GM12873 (cell line): ENCODE measurements around the gene KAZN.

ENCODE experiments used
- TF ChIP-seq, protein P1 (sequence below): IDR thresholded peaks from 2 replicates; pipeline ENCODE4 v1.5.1; 2012; ENCODE audit warnings: low read depth, mild to moderate bottlenecking, moderate library complexity, low read length, control low read depth; ENCODE audit not compliant: insufficient read depth; ENCODE audit errors: missing control alignments

The KAZN gene

DNA sequence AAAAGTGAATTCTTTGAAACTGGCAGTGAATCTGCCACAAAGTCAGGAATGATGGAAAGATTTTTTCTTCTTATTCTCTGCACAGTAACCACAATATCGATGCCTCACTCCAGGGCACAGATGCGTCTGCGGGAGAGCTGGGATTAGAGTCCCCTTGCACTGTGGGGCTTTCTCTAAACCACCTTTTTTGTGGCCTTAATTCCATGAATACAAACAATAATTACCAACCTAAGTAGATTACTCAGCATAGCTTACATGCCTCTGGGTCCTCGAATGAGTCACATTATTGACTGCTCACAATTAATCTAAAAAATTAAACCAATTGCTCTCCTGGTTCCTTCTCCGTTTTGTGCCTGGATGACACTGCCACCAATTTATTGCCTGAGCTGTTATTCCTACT is 125.8 kb downstream of the KAZN start:
- TF ChIP-seq, protein P1, sequence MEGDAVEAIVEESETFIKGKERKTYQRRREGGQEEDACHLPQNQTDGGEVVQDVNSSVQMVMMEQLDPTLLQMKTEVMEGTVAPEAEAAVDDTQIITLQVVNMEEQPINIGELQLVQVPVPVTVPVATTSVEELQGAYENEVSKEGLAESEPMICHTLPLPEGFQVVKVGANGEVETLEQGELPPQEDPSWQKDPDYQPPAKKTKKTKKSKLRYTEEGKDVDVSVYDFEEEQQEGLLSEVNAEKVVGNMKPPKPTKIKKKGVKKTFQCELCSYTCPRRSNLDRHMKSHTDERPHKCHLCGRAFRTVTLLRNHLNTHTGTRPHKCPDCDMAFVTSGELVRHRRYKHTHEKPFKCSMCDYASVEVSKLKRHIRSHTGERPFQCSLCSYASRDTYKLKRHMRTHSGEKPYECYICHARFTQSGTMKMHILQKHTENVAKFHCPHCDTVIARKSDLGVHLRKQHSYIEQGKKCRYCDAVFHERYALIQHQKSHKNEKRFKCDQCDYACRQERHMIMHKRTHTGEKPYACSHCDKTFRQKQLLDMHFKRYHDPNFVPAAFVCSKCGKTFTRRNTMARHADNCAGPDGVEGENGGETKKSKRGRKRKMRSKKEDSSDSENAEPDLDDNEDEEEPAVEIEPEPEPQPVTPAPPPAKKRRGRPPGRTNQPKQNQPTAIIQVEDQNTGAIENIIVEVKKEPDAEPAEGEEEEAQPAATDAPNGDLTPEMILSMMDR: no peak

DNA sequence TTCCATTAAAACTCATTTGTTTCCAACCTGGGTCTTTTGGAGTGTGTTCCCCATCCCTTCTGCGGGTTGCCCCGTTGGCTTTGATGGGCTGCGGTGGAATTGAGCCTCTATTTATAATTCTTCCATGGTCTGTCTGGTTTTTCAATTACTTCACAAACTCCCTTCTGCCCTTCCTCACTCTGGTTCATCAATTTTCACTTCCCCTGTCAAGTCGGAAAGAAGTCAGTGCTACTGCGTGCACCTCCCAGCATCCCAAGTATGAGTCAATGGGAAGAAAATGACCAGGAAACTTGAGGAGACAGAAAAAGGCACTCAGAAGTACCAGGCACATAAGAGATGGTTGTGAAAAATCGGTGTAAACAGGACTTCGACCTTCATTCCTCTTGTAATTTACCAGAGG is 126.2 kb downstream of the KAZN start:
- TF ChIP-seq, protein P1: no peak

DNA sequence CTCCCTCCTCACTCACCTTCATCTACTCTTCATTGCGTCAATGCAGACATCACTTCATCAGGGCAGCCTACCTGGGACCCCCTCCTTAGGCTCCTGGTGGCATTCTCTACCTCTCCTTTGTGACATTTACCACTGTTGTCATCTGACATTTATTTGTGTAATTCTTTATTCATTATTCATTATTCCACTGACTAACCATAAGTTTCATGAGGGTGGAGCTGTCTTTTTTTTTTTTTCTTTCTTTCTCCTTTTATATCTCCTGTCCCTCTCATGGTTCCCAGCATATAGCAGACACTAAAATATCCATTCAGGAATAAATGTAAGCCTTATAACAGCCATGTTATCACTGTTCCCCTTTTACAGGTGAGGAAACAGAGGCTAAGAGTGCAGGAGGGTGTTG is 126.8 kb downstream of the KAZN start:
- TF ChIP-seq, protein P1: no peak

DNA sequence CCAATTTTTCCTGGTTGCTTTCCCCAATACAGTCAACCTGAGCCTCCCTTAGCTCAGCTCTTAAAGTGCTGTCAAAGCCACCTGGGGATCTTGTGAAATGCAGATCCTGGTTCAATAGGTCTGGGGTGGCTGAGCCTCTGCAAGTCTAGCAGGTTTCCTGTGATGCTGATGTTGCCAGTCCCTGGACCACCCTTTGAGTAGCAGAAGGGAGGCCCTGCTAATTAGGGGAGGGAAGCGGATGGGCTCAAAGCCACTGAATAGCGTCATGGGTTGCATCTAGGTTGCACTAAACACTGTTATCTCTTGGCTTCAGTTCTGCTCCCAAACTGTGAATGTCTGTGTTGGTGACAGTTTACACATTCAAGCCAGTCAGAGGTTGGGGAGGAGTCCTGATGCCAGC is 127.2 kb downstream of the KAZN start:
- TF ChIP-seq, protein P1: no peak

DNA sequence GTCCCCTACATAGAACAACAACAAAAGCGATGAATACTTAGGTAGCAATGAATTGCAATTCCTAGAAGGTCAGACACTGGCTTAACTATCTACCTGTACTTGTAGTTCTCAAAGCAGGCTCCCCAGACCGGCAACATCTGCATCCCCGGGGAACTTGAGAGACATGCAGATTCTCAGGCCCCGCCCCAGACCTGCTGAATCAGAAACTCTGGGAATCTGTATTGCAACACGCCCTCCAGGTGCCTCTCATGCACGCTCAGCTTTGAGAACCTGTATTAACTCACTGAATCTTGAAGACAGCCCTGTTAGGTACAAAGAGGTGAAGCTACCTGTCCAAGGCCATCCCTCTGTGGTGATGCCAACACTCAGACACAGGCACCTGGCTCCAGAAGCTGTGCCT is 128.1 kb downstream of the KAZN start:
- TF ChIP-seq, protein P1: no peak

DNA sequence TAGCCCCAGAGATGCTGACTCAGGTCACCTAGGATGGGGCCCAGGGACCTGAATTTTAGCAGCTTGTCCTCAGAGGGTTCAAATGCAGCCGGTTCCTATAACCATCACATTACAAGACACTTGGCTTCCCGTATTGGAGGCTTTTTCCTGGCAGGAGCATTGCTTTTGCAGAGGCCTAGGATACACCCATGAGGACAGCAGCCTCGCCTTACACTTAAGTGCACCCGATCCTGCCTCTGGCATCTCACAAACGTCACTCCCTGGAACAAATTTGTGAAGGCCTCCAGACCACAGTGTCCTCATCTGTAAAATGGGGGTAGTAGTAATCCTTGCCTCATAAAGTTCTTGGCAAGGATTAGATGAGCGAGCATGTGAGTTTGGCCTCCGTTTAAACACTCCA is 130.0 kb downstream of the KAZN start:
- TF ChIP-seq, protein P1: no peak

DNA sequence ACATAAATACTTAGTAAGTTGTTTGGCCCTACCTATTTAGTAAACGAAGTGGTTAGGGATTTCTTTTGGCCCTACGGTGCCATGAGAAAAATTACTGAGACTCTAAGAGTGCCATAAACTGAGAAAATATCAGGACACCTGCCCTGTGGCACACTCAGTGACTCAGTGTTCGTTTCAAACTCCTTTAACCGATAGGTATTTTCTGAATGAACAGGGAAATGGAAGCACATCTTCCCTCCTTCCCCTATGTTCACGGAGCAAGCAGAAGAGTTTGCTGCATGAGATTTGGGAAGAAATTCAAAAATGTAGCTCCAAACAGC is 134.2 kb downstream of the KAZN start:
- TF ChIP-seq, protein P1: no peak
